GM19238 (cell line): Measurements from ENCODE around the gene PPARA.

Experiments used
- DNase-seq: peaks from one replicate; pipeline ENCODE4 v3.0.0; 2011; ENCODE audit warnings: low spot score; ENCODE audit not compliant: insufficient read length

Gene PPARA

GRCh38 chr22:46113910-46114517, 36.3 kb upstream of the PPARA start:
- no peak for DNase-seq

- DNase-seq = no peak
Observed at GRCh38 chr22:46114518-46115387, 35.6 kb upstream of the PPARA start.

DNA sequence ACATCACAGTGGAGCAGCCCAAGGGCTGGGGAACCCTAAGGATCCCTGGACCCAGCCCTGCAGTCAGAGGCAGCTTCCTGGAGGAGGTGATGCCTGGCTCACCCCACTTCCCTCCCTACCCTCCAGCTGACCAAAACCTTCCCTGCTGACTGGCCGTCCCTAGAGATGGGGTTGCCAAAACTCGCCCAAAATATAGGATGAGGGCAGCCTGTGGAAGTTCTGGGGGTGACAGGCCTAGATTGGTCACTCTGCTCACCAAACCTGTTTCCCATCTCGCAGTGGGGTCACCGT, 35.0 kb upstream of the PPARA start:
- no peak for DNase-seq

GRCh38 chr22:46115755-46116490, 34.4 kb upstream of the PPARA start:
- no peak for DNase-seq

GRCh38 chr22:46116491-46116958, 33.8 kb upstream of the PPARA start:
- peak; percentile 98 for DNase-seq

GRCh38 chr22:46117206-46118199, 32.8 kb upstream of the PPARA start:
- DNase-seq = no peak

DNA sequence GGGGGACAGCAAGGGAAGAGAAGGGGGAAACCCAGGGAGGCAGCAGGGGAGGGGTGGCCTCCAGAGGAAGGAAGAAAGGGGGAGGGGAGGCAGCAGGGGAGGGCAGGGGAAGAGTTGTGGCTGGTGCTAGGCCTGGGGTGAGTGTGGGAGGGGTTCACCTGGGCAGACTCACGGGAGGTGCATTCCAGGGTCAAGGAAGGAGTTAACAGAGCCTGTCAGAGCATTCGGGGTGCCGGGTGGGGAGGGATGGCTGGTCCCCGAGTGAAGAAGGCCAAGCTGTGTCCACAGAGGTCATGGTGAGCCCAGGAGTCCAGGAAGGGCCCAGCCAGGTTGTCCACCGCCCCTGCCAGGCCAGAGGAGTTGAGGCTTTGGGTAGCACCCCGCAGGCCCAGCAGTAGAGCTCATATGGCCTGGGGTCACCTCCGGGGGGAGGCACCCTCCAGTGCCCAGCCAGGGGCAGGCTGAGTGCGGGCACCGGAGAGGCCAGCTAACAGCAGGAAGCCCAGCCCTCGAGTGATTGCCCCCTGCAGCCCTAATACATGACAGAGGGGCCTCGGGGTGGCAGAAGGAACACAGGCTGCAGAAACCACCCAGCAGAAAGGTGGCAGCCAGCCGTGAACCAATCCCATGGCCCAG, 31.1 kb upstream of the PPARA start:
- no peak for DNase-seq

GRCh38 chr22:46119729-46120419, 30.5 kb upstream of the PPARA start:
- DNase-seq = no peak

DNA sequence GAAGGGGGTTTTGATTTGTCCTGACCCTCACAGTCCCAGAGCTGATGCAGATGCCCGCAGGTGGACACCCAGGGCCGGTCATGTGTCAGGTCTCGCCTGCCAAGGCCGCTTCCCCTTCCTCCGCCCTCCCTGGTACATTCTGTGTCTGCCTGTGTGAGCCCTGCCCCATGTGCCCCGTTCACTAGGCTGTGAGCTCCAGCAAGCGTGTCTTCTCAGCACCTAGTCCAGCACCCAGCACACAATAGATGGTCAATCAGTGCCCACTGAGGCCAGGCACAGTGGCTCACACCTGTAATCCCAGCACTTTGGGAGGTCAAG, 29.9 kb upstream of the PPARA start:
- DNase-seq = no peak

DNA sequence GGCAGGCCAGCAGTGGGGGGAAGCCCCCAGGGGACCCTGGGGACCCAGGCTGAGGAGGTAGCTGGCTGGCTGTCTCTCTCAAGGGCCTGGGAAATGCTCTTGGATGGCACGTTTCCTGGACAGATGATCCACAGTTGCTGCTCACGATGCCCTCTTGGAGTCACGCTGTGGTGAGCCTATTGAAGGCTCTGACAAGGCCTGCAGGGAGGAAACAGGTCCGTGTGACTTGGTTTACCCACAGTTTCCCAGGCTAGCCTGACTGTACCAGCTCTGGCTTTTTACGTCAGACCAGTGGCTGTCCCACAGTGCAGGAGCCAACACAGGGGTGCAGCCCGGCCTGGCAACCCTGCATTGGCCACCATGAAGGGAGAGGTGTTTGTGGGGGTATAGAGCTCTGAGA, 29.2 kb upstream of the PPARA start:
- DNase-seq = no peak

DNA sequence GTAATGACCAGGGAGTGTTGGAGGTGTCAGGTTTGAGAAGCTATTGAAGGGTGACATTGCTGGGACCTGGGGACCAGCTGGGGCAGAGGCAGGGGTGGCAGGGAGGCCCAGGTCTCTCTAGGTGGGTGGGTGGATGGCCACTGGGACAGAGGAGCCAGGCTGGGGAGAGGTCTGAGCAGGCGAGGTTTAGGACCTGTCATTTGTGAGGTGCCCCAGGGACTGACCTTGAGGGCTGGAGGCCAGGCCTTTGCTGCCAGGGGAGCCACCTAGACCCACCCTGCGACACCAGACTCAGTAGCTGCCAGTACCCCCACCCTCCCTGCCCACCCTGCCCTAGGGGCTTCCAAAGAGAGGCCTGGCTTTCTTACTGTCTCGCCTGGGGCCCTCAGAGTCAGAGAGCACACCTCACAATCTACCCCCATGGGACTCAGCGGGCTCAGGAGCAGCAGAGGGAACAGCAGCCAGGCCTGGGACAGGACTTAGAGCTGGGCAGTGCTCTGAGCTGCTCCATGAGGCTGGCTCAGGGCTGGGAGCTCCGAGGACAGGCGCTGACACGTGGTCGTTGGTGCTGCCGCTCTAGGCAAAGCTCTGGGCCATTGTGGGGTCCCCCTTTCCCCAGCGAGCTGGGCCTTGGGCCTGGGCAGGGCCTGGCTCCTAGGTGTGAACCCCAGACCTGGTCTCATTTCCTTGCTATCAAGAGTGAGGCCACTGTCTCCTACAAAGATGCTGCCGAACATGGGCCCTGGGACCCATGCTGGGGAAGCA, 28.6 kb upstream of the PPARA start:
- no peak for DNase-seq

DNA sequence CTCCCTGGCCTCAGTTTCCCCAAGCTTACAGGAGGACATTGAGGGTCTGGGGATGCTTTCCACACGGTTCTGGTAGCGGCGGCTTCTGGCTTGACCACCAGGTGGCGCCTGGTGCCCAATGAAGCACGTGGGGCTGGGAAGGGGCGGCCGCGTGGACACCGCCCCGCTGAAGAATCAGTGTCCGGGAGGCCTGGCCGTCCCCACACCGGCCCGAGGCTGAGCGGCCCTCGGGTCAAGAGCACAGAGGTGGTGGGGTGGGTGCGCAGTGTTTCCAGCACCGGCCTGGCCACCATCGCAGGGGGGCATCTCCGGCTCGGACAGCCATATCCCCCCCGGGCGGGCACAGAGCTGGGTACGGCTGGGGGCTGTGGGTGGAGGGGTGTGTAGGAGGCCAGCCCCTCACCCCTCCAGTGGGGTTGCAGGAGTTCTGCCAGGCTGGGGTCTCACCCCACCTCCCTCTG, 27.8 kb upstream of the PPARA start:
- peak; percentile 85 for DNase-seq

GRCh38 chr22:46122980-46123693, 27.2 kb upstream of the PPARA start:
- DNase-seq = no peak

- no peak for DNase-seq
Observed at GRCh38 chr22:46123694-46124382, 26.5 kb upstream of the PPARA start.

DNA sequence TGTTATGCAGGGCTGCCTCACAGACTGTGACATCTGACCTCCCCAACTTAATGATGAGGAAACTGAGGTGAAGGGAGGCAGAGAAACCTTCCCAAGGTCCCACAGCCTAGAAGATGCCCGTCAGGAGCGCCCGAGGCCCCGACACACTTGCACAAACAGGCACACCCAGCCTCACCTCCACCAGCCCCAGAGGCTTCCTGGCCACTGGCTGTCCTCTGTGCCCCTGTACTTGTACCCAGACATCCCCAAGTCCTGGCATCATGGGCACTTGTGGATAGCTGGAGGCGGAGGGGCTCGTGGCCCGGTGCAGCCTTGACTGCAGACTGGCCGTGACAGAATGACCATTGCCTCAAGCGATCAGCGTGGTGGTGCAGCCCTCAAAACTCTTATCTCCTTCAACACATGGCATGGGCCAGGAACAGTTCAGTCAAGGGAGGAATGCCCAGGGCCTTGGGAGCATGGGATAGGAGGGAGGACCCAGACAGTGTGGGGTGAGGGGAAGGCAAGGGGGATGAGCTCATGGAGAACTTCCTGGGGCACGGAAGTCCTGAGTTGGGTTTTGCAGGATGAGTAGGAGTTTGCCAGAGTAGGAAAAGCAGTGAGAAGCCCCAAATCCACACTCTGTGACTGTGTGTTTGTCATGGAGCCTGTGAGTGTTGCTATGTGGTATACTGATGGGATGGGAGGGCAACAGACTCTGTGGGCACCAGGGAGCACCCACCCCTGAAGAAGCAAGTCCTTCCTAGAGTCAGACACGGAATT, 25.8 kb upstream of the PPARA start:
- DNase-seq = no peak

GRCh38 chr22:46125311-46125710, 25.0 kb upstream of the PPARA start:
- no peak for DNase-seq
